A172 (cell line): ENCODE measurements around the gene CLIP1. TPM values are rescaled to one million over a fixed set of nuclear protein-coding genes. Genes with fewer than 3 reads are reported as not detected.

Experiments
- DNase-seq: peaks from one replicate; pipeline ENCODE4 v3.0.0-alpha.2; 2015; ENCODE audit warnings: low spot score
- total RNA-seq: library from RNA; depleted of rRNA; stranded (reverse); fragments of >200 nt; shearing (Covaris generic); gene quantifications from 2 replicates; pipeline ENCODE4 v1.2.3, GENCODE V29; 2014; rRNA removed

Gene CLIP1
- total RNA-seq, 1 experiment from 2014 or later, result 52.0 TPM

DNA sequence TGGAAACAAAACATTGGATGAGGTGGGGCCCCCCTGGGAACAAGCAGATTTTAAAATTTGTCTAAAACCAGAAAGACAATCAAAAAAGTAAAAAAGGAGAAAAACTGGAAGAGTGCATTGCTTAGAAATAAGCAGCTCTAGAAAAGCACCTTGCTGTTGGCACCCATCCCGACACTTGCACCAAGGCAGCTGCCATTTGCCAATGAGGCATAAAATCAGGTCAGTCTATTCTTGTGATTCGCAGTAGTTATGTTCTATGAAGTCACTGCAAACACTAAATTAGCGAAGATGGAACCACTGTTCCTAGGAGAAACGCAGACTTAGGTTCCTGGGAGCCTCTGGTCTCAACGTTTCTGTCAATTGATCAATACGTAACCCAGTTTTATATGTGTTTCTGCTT is 172.4 kb downstream of the CLIP1 start:
- DNase-seq, result no peak

DNA sequence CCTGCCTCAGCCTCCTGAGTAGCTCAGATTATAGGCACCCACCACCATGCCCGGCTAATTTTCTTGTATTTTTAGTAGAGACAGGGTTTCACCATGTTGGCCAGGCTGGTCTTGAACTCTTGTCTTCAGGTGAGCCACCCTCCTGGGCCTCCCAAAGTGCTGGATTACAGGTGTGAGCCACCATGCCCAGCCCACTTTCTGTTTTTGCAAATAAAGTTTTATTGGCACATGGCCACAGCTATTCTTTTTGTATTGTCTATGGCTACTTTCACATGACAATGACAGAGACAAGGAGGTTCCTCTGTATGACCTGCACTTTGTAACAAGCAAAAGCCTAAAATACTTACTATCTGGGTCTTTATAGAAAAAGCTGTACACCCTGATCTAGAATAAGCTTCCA is 176.9 kb downstream of the CLIP1 start:
- DNase-seq, result no peak

DNA sequence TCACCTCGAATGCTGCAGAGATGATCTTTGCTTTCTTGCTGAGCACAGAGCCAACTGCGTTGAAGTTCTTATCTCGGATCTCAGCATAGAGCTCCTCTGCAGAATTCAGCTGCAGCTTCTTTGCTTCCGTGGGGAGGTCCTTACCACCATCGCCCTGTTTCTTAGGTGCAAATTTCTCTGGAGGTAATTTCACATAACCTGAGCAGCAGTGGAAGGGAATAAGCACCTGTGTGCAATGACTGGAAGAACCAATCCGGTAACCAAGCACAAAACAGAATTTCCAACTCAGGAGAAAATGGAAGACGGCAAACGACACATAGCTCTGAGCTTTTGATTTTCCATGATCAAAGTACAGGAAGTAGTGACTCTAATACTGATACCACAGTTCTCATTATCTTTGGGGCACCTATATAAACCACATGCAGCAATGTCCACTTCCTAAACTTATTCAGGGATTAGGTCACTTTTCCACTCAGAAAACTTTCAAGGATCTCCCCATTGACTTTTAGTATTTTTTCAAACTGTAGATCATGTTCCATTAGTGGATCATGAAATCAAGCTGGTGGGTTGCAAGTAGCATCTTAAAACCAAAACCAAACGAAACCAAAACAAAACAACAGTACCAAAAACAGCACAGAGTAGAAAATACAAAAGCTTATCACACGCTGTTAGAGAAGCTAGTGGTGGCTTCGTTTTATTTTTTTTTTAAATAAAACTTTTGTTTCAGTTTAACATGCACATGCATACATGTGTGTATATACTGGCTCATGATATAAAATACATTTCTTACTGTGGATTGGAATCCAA is 177.7 kb downstream of the CLIP1 start:
- DNase-seq, result no peak

DNA sequence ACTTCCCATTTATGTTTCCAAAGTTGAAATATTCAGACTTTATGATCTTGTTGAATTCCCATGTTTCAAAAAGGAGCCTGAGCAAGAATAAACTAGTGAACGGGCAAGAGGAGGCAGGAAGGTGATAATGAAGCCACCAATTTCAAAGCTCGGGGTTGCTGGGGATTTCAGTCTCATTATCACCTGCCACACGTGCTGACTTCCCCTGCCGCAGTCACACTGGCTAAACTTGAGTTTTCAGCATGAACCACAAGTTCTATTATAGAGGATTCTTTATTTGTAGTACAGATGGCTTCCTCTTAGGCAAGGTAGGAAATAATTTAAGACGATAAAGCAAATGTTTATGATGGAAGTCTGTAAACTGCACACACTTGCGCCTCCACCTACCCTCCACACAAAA is 178.5 kb downstream of the CLIP1 start:
- DNase-seq, result no peak

DNA sequence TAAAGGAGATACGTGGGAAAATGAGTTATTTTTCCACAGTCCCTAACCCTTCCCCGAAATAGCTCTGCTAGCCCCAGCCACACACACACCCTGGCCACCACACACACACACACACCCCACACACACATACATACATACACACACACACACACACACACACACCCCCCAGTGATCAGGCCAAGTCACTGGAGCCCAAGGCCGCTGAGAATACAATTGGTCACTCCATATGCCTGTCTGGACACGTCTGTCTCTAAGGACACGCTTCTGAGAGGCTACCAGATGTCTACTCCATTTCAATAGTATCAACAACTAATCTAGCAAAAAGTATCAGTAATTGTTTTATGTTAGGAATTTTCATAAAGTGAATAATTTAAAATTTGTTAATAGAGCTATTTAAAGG is 183.6 kb downstream of the CLIP1 start:
- DNase-seq, result no peak

DNA sequence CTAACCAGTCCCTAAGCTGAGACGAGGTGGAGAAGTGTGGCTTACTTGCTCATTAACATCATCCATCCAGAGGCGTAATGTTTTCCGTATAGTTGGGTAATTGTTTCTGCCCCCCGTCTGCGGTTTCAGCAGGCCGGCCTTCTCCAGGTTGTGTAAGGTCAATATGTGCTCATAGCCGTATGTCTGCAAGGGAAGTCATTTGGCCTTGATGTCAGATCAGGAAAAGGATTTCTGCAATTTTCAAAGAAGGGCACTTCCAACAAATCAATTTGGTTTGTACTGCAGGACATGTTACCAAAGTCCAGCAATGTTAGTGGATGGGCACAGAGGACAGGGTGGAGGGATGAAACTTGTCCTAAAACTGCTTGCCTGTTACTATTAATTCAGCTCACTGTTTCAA is 186.7 kb downstream of the CLIP1 start:
- no peak for DNase-seq

DNA sequence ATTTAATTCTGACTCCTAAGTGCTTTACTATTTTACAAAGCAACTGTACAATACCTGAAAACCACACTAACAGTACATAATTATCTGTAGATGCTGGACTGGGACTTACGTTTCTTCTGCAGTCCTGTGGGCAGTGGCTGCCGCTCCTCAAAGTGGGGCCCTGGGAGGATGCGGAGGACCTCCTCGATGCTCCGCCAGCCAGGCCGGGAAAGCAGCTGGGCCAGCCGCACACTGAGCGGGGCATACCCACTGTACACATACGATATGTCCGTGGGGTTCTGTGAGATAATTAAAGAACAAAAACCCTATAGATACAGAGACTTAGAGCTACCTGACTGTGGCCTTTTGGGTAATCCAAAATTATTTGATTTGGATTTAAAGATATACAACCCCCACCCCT is 189.8 kb downstream of the CLIP1 start:
- no peak for DNase-seq

DNA sequence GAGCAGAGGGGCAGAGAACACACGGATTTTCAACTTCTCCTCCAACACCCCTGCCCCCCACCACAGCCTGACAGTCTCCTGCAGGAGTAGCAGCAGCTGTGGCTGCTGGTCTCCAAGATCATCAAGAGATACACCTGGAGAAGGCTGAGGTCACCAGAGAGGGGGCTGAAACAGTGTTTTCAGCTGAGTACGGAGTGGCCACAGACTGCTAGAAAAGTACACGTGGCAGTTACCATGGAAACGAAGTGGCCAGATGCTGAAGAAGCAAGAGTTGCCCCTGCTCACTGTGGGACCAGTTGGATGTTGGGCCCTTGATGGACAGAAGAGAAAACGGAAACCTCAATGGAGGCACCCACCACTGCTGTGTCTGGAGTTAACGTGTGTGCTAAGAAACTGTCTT is 191.7 kb downstream of the CLIP1 start:
- no peak for DNase-seq

DNA sequence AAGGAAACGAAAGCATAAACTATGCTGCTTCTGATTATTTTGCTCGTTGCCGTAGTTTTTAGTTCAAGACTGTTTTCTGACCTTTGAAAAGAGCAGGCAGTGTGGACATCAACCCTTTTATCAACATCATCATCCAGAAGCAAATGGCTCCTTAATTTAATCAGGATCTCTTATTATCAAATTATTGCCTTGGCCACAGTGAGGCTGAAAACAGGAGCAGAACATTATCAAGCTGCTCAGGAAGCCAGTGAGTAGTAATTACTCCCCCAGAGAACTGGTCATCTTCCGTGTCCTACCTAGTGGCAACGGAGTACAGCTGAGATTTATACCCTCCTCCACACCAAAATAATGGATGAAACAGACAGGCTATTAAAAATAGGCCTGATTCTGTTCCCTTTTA is 194.4 kb downstream of the CLIP1 start:
- DNase-seq, result no peak

DNA sequence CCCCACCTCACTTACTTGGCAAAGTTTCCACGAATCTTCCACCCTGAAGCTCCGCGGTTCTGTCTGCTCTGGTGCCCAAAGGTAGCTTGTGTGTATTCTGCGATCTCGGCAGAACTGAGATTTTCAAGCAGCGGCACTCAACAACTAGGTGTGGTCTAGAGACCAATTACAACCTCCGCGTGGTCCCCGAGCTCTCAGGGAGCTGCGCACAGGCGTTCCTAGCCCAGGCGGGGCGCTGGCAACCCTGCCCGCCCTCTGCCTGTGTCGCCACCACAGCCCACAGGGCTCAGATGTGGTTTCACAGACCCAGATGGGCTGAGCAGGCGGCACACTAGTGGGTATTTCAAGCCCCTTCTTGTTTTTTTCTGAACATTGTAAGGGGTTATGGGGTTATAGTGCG is 195.1 kb downstream of the CLIP1 start:
- no peak for DNase-seq

DNA sequence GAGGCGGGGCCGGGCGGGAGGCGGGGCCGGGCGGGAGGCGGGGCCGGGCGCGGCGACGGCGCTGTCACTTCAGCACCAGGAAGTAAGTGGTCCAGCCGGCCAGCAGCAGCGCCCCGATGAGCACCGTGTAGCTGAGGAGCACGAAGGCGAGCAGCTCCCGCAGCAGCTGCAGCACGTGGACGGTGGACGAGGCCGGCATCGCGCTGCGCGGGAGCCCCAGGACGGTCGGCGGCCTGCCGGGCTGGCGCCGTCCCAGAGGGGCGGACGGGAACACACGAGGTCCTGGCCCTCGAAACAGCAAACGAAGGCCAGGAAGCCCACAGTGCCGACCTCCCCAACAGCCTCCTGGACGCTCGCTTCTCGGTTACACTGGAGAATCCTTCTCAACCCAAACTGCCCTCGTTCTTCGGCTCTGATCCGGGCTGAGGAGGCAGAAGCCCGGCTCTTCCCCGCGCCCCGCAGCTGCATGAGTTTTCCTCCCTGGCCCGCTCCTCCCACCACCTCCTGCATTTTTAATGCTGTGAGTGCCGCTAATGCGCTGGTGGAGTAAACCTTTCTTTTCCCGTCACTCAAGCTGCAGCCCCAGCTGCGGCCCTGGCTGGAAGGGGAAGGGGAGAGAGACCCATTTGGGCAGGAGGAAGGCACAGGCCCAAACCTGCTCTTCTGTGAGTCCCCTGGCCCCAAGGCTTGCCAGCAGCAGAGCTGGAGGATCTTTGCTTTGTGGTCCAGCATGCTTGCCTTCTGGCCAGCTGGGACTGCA is 195.9 kb downstream of the CLIP1 start:
- no peak for DNase-seq

DNA sequence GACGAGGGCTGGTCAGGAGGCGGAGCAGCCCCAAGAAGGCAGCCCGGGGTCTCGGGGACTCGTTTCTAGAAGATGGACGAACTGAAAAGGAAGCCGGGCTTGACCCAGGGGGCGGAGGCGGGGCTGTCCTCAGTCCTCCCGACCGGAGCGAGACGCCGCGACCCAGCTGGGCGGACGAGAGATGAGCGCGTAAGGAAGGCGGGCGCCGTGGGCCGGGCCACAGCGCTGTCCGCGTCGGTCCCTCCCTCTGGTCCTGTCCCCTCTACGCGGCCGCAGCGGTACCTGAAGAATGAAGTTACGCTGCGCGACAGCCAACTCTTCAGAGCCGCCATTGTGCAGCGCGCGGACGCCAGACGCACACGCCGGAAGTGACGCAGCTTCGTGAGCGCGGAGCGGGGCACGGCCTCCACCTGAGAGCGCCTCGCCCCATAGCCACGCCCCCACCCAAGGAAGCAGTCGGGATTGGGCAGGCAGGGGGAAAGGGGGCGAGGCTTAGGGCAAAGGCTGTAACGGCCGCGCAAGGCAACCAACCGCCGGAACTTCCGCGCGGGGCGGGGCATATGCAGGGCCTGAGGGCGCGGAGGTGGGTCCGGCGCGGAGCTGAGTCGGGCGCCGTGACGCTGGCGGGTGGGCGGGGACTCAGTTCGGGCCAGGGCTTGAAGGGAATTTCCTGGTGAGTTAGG is 196.6 kb downstream of the CLIP1 start, which contains the start of gene DIABLO:
Gene DIABLO, minus strand, starts transcription at position 370 of the 683 bp plus-strand sequence. Its CDS starts 38 bp downstream, at position 332.
- DNase-seq, result peak; percentile 98

Other genes with a start within 250 kb of the CLIP1 start
- gene IL31, start 248.4 kb downstream of the CLIP1 start, total RNA-seq, result not detected in 2 replicates
- gene LRRC43, start 239.5 kb downstream of the CLIP1 start, total RNA-seq, result not detected in 2 replicates
- 0.22 and 3.7 TPM in 2 replicates for gene B3GNT4, start 219.0 kb downstream of the CLIP1 start, total RNA-seq
- 73.7 and 90.8 TPM in 2 replicates for gene DIABLO, start 196.6 kb downstream of the CLIP1 start, total RNA-seq
- 28.0 and 33.1 TPM in 2 replicates for gene VPS33A, start 156.2 kb downstream of the CLIP1 start, total RNA-seq
- gene ZCCHC8, start 78.3 kb upstream of the CLIP1 start, total RNA-seq, result 19.7 and 30.2 TPM in 2 replicates
- gene RSRC2, start 104.3 kb upstream of the CLIP1 start, total RNA-seq, result 54.0 and 69.1 TPM in 2 replicates
- gene KNTC1, start 104.6 kb upstream of the CLIP1 start, total RNA-seq, result 43.3 and 49.0 TPM in 2 replicates